H9 (cell line): ENCODE data around the gene TSPYL1. TPM values are rescaled to one million over a fixed set of nuclear protein-coding genes. Genes with fewer than 3 reads are reported as not detected.

ENCODE experiments used
- DNase-seq: peaks from one replicate; pipeline ENCODE4 v3.0.0-alpha.2; 2017
- H2AFZ ChIP-seq: one replicate; pipeline ENCODE4 v1.6.1; 2013; ENCODE audit warnings: mild to moderate bottlenecking, low read length, control low read depth, moderate library complexity
- H2AK5ac ChIP-seq: 2 replicates; pipeline ENCODE4 v1.6.1; 2013; ENCODE audit warnings: low read length, control low read depth, mixed read lengths; ENCODE audit not compliant: insufficient read length
- H2BK120ac ChIP-seq: one replicate; pipeline ENCODE4 v1.6.1; 2013; ENCODE audit warnings: low read depth, mild to moderate bottlenecking, low read length, control low read depth, inconsistent platforms; ENCODE audit not compliant: poor library complexity, severe bottlenecking
- H2BK12ac ChIP-seq: 2 replicates; pipeline ENCODE4 v1.6.1; 2013; ENCODE audit warnings: low read length, control low read depth, mixed read lengths, low read depth; ENCODE audit not compliant: insufficient read length
- H2BK15ac ChIP-seq: 2 replicates; pipeline ENCODE4 v1.6.1; 2013; ENCODE audit warnings: low read depth, low read length, control low read depth
- H2BK20ac ChIP-seq: one replicate; pipeline ENCODE4 v1.6.1; 2013; ENCODE audit warnings: low read depth, mild to moderate bottlenecking, low read length, control low read depth, inconsistent platforms; ENCODE audit not compliant: poor library complexity, severe bottlenecking
- H2BK5ac ChIP-seq: 2 replicates; pipeline ENCODE4 v1.6.1; 2013; ENCODE audit warnings: low read length, control low read depth, mixed read lengths; ENCODE audit not compliant: insufficient read length
- H3K14ac ChIP-seq: 2 replicates; pipeline ENCODE4 v1.6.1; 2013; ENCODE audit warnings: low read length, control low read depth; ENCODE audit not compliant: insufficient read depth
- H3K18ac ChIP-seq: 2 replicates; pipeline ENCODE4 v1.6.1; 2013; ENCODE audit warnings: low read depth, mild to moderate bottlenecking, mixed read lengths, low read length, control low read depth; ENCODE audit not compliant: insufficient read length
- H3K23ac ChIP-seq: 2 replicates; pipeline ENCODE4 v1.6.1; 2013; ENCODE audit warnings: low read length, control low read depth, mixed read lengths, low read depth; ENCODE audit not compliant: insufficient read length
- H3K23me2 ChIP-seq: 2 replicates; pipeline ENCODE4 v1.6.1; 2013; ENCODE audit warnings: low read depth, mild to moderate bottlenecking, mixed read lengths, low read length, control low read depth; ENCODE audit not compliant: insufficient read length, poor library complexity, severe bottlenecking
- H3K27ac ChIP-seq: 2 replicates; pipeline ENCODE4 v1.5.1; 2013; ENCODE audit warnings: low read length, control low read depth, mixed read lengths, low read depth; ENCODE audit not compliant: insufficient read length
- H3K27me3 ChIP-seq: 2 replicates; pipeline ENCODE4 v1.6.1; 2013; ENCODE audit warnings: low read length, control low read depth, inconsistent platforms; ENCODE audit not compliant: insufficient read depth
- H3K4ac ChIP-seq: 2 replicates; pipeline ENCODE4 v1.6.1; 2013; ENCODE audit warnings: low read depth, mild to moderate bottlenecking, control low read depth, inconsistent platforms, low read length, moderate library complexity
- H3K4me1 ChIP-seq: 2 replicates; pipeline ENCODE4 v1.6.1; 2013; ENCODE audit warnings: low read length, control low read depth, inconsistent platforms; ENCODE audit not compliant: insufficient read depth
- H3K4me2 ChIP-seq: 2 replicates; pipeline ENCODE4 v1.6.1; 2013; ENCODE audit warnings: low read length, control low read depth, mixed read lengths; ENCODE audit not compliant: insufficient read length, insufficient read depth
- H3K56ac ChIP-seq: 2 replicates; pipeline ENCODE4 v1.6.1; 2013; ENCODE audit warnings: low read depth, mild to moderate bottlenecking, mixed read lengths, low read length, control low read depth; ENCODE audit not compliant: insufficient read length
- H3K79me1 ChIP-seq: 2 replicates; pipeline ENCODE4 v1.6.1; 2013; ENCODE audit warnings: low read depth, mild to moderate bottlenecking, moderate library complexity, low read length, control low read depth, inconsistent platforms; ENCODE audit not compliant: insufficient read depth, poor library complexity, severe bottlenecking
- H3K79me2 ChIP-seq: 2 replicates; pipeline ENCODE4 v1.6.1; 2013; ENCODE audit warnings: low read length, control low read depth, inconsistent platforms; ENCODE audit not compliant: insufficient read depth
- H3K9ac ChIP-seq: 2 replicates; pipeline ENCODE4 v1.6.1; 2013; ENCODE audit warnings: low read length, control low read depth, mixed read lengths; ENCODE audit not compliant: insufficient read length; ENCODE audit errors: extremely low read depth
- H3K9me3 ChIP-seq: one replicate; pipeline ENCODE4 v1.6.1; 2013; ENCODE audit warnings: low read depth, low read length, inconsistent platforms; ENCODE audit not compliant: control insufficient read depth
- H3T11ph ChIP-seq: one replicate; pipeline ENCODE4 v1.6.1; 2013; ENCODE audit warnings: mild to moderate bottlenecking, low read length, control low read depth, inconsistent platforms
- H4K20me1 ChIP-seq: one replicate; pipeline ENCODE4 v1.6.1; 2013; ENCODE audit not compliant: control insufficient read depth, insufficient read length, insufficient read depth
- H4K5ac ChIP-seq: 2 replicates; pipeline ENCODE4 v1.6.1; 2013; ENCODE audit warnings: low read depth, mild to moderate bottlenecking, mixed read lengths, low read length, control low read depth; ENCODE audit not compliant: insufficient read length
- H4K8ac ChIP-seq: replicated peaks from 2 replicates; pipeline ENCODE4 v1.6.1; 2013; ENCODE audit warnings: low read length, control low read depth, mixed read lengths, low read depth; ENCODE audit not compliant: insufficient read length
- H4K91ac ChIP-seq: 2 replicates; pipeline ENCODE4 v1.6.1; 2013; ENCODE audit warnings: low read depth, mild to moderate bottlenecking, moderate library complexity, mixed read lengths, low read length, control low read depth; ENCODE audit not compliant: insufficient read length
- H3K27ac Mint-ChIP-seq, 3 experiments: 2 replicates in 2 of 3; 3 replicates in 1 of 3; pipeline ENCODE4 v1.8.0; 2020 to 2021; ENCODE audit warnings: mixed read lengths in 3 of 3, mild to moderate bottlenecking in 1 of 3, moderate library complexity in 1 of 3
- H3K27me3 Mint-ChIP-seq: 2 replicates; pipeline ENCODE4 v1.8.0; 2021; ENCODE audit warnings: low read depth, mild to moderate bottlenecking, moderate library complexity, mixed read lengths
- H3K36me3 Mint-ChIP-seq, 3 experiments: 2 replicates in 2 of 3; 3 replicates in 1 of 3; pipeline ENCODE4 v1.8.0; 2020 to 2021; ENCODE audit warnings: low read depth in 3 of 3, mixed read lengths in 3 of 3; ENCODE audit not compliant: insufficient read depth in 1 of 3
- H3K4me1 Mint-ChIP-seq, 2 experiments: 2 replicates each; pipeline ENCODE4 v1.8.0; 2020; ENCODE audit warnings: mixed read lengths in 2 of 2
- H3K4me3 Mint-ChIP-seq, 2 experiments: 2 replicates in 1 of 2; 3 replicates in 1 of 2; pipeline ENCODE4 v1.8.0; 2020 to 2021; ENCODE audit warnings: mild to moderate bottlenecking in 2 of 2, mixed read lengths in 2 of 2, moderate library complexity in 1 of 2
- H3K9me3 Mint-ChIP-seq, 2 experiments: 2 replicates in 1 of 2; 3 replicates in 1 of 2; pipeline ENCODE4 v1.8.0; 2020; ENCODE audit warnings: mild to moderate bottlenecking in 2 of 2, mixed read lengths in 2 of 2, moderate library complexity in 1 of 2
- total RNA-seq: library from RNA; stranded (reverse); gene quantifications from 2 replicates; pipeline ENCODE4 v1.2.1, GENCODE V29; 2021
- TF ChIP-seq, protein P1 (sequence below): fragments of 200-600 bp; sonication (generic); conservative IDR thresholded peaks from 3 replicates; pipeline ENCODE4 v1.8.0; 2021; ENCODE audit warnings: antibody characterized with exemption, mild to moderate bottlenecking

Gene TSPYL1
- total RNA-seq, 1 experiment from 2014 or later, result 75.3 TPM

DNA sequence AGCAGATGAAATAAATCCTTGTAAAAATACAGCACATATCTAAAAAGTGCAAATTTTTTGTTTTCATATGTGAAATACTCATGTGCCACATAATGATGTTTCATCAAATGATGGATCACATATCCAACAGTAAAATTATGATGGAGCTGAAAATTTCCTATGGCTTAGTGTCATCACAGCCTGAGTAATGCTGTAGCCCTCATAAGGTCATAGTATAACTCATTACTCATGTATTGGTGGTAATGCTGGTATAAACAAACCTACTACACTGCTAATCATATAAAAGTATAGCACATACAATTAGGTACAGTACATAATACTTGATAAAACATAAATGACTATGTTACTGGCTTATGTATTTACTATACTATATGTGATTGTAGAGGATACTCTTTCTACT lies 12.9 kb downstream of the TSPYL1 start:
- Histone ChIP-seq H2AK5ac (no peak overlapping the region), H2BK20ac (no peak overlapping the region), H3K4me2 (no peak overlapping the region), H3K4me1 (peaks cover 5% of the 10 kb centered on the region; the same call in 1 of the 2 replicates), H3K56ac (no peak overlapping the region), H4K8ac (no peak overlapping the region), H3K9ac (no peak overlapping the region), H3K23ac (no peak overlapping the region), H4K20me1 (no peaks in the 10 kb centered on the region), H3K27me3 (no peaks in the 10 kb centered on the region), H3K18ac (no peak overlapping the region), H2BK5ac (no peak overlapping the region), H3K4ac (no peak overlapping the region), H2BK15ac (no peak overlapping the region), H3K79me2 (no peaks in the 10 kb centered on the region), H2BK120ac (no peak overlapping the region), H3K23me2 (no peaks in the 10 kb centered on the region), H4K5ac (no peak overlapping the region), H2AFZ (no peak overlapping the region), H4K91ac (no peak overlapping the region), H3K27ac (no peak overlapping the region), H2BK12ac (no peak overlapping the region), H3K9me3 (no peaks in the 10 kb centered on the region), H3K79me1 (no peaks in the 10 kb centered on the region), H3T11ph (no peak overlapping the region), H3K14ac (no peak overlapping the region)
- DNase-seq, result no peak
- no peaks in the 10 kb centered on the region; a peak in 3 of 7 replicates for H3K36me3 Mint-ChIP-seq
- H3K4me1 Mint-ChIP-seq, result peaks cover 10 to 12% of the 10 kb centered on the region in 2 experiments
- no peak overlapping the region for H3K27ac Mint-ChIP-seq
- no peaks in the 10 kb centered on the region; a peak in 2 of 5 replicates for H3K9me3 Mint-ChIP-seq
- no peak overlapping the region for H3K4me3 Mint-ChIP-seq
- no peaks in the 10 kb centered on the region; the same call in 1 of the 2 replicates for H3K27me3 Mint-ChIP-seq
- TF ChIP-seq, protein P1, sequence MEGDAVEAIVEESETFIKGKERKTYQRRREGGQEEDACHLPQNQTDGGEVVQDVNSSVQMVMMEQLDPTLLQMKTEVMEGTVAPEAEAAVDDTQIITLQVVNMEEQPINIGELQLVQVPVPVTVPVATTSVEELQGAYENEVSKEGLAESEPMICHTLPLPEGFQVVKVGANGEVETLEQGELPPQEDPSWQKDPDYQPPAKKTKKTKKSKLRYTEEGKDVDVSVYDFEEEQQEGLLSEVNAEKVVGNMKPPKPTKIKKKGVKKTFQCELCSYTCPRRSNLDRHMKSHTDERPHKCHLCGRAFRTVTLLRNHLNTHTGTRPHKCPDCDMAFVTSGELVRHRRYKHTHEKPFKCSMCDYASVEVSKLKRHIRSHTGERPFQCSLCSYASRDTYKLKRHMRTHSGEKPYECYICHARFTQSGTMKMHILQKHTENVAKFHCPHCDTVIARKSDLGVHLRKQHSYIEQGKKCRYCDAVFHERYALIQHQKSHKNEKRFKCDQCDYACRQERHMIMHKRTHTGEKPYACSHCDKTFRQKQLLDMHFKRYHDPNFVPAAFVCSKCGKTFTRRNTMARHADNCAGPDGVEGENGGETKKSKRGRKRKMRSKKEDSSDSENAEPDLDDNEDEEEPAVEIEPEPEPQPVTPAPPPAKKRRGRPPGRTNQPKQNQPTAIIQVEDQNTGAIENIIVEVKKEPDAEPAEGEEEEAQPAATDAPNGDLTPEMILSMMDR, result no peak
